Measurements from ENCODE around the gene NMNAT2. TPM values are rescaled to one million over a fixed set of nuclear protein-coding genes. Genes with fewer than 3 reads are reported as not detected.

Gene NMNAT2
- total RNA-seq, 1 donor from 2014 or later: 0.50 TPM

DNA sequence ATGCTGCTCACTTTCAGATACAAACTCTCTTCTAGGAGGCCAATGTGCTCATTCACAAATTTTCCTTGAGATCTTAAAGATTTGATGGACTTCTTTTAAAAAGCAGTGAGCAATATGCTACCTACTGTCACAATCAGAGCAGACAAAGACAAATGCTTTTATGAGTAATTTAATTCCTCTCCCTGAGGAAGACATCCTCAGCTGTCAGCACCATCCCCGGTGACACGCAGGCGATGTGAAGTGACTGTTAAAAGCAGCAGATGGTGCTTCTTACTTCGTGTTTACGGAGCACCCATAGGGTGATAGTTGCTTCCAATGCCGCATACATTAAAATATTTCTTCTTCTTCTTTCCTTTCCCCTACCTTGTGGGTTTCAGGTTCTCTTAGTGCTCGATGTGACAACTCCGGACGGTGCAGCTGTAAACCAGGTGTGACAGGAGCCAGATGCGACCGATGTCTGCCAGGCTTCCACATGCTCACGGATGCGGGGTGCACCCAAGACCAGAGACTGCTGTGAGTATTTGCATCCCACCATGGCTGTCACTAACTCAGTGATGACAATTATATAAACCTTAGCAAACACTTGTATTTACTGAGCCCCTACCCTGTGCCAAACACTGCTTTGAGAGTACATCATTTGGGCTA, 203.0 kb downstream of the NMNAT2 start:
- Histone ChIP-seq H3K9ac (ENCODE audit: low read length) (no peak overlapping the region), H3K4me3 (ENCODE audit: insufficient read depth, low read depth, low read length) (no peak overlapping the region), H3K4me1 (ENCODE audit: insufficient read depth, low read length) (no peaks in the 10 kb centered on the region), H4K20me1 (ENCODE audit: insufficient read depth, low read length) (no peaks in the 10 kb centered on the region), H3K4me2 (ENCODE audit: low read length) (no peak overlapping the region), H3K79me2 (ENCODE audit: insufficient read depth, low read length) (no peaks in the 10 kb centered on the region), H3K36me3 (ENCODE audit: insufficient read depth, low read length) (no peaks in the 10 kb centered on the region), H3K27ac (ENCODE audit: low read depth, low read length) (no peak overlapping the region), H3K9me3 (ENCODE audit: insufficient read depth, low read depth, low read length) (no peaks in the 10 kb centered on the region), H3K27me3 (ENCODE audit: insufficient read depth, low read length) (no peaks in the 10 kb centered on the region), H2AFZ (ENCODE audit: low read depth, low read length) (no peak overlapping the region)
- Mint-ChIP-seq H3K4me1 (ENCODE audit: low read depth, unreplicated experiment) (no peaks in the 10 kb centered on the region), H3K4me3 (ENCODE audit: unreplicated experiment) (no peak overlapping the region), H3K27me3 (ENCODE audit: low read depth, unreplicated experiment) (peaks cover 12% of the 10 kb centered on the region), H3K27ac (ENCODE audit: unreplicated experiment) (peak overlapping the region; percentile 60), H3K9me3 (ENCODE audit: unreplicated experiment) (peaks cover 4% of the 10 kb centered on the region), H3K36me3 (ENCODE audit: low read depth, unreplicated experiment) (no peaks in the 10 kb centered on the region)
- DNase-seq (ENCODE audit: low read depth) (no peak), FAIRE-seq (no peak)
- TF ChIP-seq, protein P1, sequence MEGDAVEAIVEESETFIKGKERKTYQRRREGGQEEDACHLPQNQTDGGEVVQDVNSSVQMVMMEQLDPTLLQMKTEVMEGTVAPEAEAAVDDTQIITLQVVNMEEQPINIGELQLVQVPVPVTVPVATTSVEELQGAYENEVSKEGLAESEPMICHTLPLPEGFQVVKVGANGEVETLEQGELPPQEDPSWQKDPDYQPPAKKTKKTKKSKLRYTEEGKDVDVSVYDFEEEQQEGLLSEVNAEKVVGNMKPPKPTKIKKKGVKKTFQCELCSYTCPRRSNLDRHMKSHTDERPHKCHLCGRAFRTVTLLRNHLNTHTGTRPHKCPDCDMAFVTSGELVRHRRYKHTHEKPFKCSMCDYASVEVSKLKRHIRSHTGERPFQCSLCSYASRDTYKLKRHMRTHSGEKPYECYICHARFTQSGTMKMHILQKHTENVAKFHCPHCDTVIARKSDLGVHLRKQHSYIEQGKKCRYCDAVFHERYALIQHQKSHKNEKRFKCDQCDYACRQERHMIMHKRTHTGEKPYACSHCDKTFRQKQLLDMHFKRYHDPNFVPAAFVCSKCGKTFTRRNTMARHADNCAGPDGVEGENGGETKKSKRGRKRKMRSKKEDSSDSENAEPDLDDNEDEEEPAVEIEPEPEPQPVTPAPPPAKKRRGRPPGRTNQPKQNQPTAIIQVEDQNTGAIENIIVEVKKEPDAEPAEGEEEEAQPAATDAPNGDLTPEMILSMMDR (IDR thresholded peaks at IDR 0.05; ENCODE audit: insufficient read depth, low read depth, low read length): no peak
- TF ChIP-seq EZH2 (IDR thresholded peaks at IDR 0.05; ENCODE audit: insufficient read depth, low read length): no peak

DNA sequence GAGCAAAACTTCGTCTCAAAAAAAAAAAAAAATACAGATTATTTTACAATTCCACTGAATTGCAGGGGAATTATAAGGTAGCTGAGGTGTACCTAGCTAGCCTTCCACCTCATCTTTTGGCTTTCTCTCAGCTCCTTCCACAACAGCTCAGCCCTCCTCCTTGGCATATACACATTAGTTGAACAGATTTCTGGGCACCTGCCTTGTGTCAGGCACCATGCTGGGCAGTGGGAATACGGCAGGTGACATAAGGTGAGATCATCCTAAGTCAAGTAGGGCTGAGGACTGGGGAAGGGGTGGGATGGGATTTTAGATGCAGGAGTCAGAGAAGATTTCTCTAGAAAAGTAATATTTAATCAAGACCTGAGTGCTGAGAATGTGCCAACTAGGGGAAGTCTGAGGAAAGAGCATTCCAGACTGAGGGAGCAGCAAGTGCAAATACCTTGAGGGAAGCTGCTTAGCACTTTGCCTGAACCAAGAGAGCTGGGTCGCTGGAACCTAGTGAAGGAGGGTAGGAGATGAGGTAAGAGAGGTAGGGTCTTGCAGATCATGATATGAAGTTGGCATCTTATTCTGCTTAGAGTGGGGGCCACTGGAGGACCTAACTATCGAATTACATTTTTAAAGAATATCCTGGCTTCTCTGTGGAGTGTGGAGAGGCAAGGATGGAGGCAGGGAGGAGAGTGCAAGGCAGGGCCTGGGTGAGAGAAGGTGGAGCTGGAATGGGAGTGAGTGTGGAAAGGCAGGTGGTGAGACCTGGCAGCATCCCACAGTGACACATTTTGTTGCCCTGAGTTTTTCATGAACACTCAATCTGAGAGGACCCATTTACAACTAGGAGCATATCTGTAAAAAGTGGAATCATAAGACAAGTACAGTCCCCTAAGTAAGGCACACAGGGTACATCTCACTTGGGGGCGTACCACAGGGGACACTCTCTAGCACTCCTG, 203.9 kb downstream of the NMNAT2 start:
- Histone ChIP-seq H2AFZ (ENCODE audit: low read depth, low read length) (no peak overlapping the region), H3K79me2 (ENCODE audit: insufficient read depth, low read length) (no peaks in the 10 kb centered on the region), H3K9ac (ENCODE audit: low read length) (no peak overlapping the region), H3K4me2 (ENCODE audit: low read length) (no peak overlapping the region), H4K20me1 (ENCODE audit: insufficient read depth, low read length) (no peaks in the 10 kb centered on the region), H3K27ac (ENCODE audit: low read depth, low read length) (no peak overlapping the region), H3K9me3 (ENCODE audit: insufficient read depth, low read depth, low read length) (no peaks in the 10 kb centered on the region), H3K4me3 (ENCODE audit: insufficient read depth, low read depth, low read length) (no peak overlapping the region), H3K4me1 (ENCODE audit: insufficient read depth, low read length) (peaks cover 5% of the 10 kb centered on the region), H3K36me3 (ENCODE audit: insufficient read depth, low read length) (no peaks in the 10 kb centered on the region), H3K27me3 (ENCODE audit: insufficient read depth, low read length) (no peaks in the 10 kb centered on the region)
- FAIRE-seq (no peak), DNase-seq (ENCODE audit: low read depth) (no peak)
- H3K36me3 Mint-ChIP-seq (ENCODE audit: low read depth, unreplicated experiment): no peaks in the 10 kb centered on the region
- peaks cover 4% of the 10 kb centered on the region for H3K9me3 Mint-ChIP-seq (ENCODE audit: unreplicated experiment)
- no peak for TF ChIP-seq EZH2 (IDR thresholded peaks at IDR 0.05; ENCODE audit: insufficient read depth, low read length)
- TF ChIP-seq, protein P1 (IDR thresholded peaks at IDR 0.05; ENCODE audit: insufficient read depth, low read depth, low read length): no peak
- peaks cover 4% of the 10 kb centered on the region for H3K4me1 Mint-ChIP-seq (ENCODE audit: low read depth, unreplicated experiment)
- H3K27ac Mint-ChIP-seq (ENCODE audit: unreplicated experiment): no peak overlapping the region
- H3K27me3 Mint-ChIP-seq (ENCODE audit: low read depth, unreplicated experiment): peaks cover 12% of the 10 kb centered on the region
- no peak overlapping the region for H3K4me3 Mint-ChIP-seq (ENCODE audit: unreplicated experiment)
